A673 (cell line): ENCODE measurements around the gene ZNF362.

Source experiments
- EZH2 ChIP-seq: fragments of 200-600 bp; sonication (generic); IDR thresholded peaks from 2 replicates; pipeline ENCODE4 v1.6.1; 2017; ENCODE audit warnings: borderline replicate concordance, low read depth, mild to moderate bottlenecking, mixed read lengths, antibody characterized with exemption, low read length; ENCODE audit not compliant: poor library complexity, severe bottlenecking
- TF ChIP-seq, protein P1 (sequence below): fragments of 300-800, 200-600 bp; sonication (generic); conservative IDR thresholded peaks from 2 replicates; pipeline ENCODE4 v1.5.1; 2017; ENCODE audit warnings: low read depth, mild to moderate bottlenecking, antibody characterized with exemption, low read length, moderate library complexity, mixed read lengths

DNA sequence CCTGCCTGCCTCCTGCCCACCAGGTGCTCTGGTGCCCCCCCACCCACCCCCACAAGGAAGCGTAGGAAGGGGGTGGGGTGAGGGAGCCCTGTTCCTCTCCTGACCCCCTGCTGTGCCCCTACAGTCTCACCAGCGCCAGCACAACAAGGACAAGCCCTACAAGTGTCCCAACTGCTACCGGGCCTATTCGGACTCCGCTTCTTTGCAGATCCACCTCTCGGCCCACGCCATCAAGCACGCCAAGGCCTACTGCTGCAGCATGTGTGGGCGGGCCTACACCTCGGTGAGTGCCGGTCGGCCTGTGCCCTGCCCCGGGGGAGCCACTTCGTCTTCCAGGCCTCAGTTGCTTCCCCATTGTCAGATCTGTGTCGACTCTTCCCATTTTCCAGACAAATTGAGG is 38.7 kb downstream of the ZNF362 start:
- TF ChIP-seq, protein P1, sequence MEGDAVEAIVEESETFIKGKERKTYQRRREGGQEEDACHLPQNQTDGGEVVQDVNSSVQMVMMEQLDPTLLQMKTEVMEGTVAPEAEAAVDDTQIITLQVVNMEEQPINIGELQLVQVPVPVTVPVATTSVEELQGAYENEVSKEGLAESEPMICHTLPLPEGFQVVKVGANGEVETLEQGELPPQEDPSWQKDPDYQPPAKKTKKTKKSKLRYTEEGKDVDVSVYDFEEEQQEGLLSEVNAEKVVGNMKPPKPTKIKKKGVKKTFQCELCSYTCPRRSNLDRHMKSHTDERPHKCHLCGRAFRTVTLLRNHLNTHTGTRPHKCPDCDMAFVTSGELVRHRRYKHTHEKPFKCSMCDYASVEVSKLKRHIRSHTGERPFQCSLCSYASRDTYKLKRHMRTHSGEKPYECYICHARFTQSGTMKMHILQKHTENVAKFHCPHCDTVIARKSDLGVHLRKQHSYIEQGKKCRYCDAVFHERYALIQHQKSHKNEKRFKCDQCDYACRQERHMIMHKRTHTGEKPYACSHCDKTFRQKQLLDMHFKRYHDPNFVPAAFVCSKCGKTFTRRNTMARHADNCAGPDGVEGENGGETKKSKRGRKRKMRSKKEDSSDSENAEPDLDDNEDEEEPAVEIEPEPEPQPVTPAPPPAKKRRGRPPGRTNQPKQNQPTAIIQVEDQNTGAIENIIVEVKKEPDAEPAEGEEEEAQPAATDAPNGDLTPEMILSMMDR, result no peak
- no peak for TF ChIP-seq EZH2
